Vagina (tissue), 2 donors: ENCODE results near the gene DAPP1.

ENCODE experiments used
- CTCF ChIP-seq, 3 experiments: fragments of 450-650 bp in 2 of 3; fragments of 200-600 bp in 1 of 3; sonication (generic) in 1 of 3; IDR thresholded peaks; one replicate each; pipeline ENCODE4 v1.5.1; 2017 to 2019; ENCODE audit warnings: antibody characterized with exemption in 3 of 3, mild to moderate bottlenecking in 2 of 3, moderate library complexity in 2 of 3
- POLR2A ChIP-seq, 2 donors: fragments of 450-650 bp; IDR thresholded peaks; one replicate each; pipeline ENCODE4 v1.6.1; 2017; ENCODE audit warnings: antibody characterized with exemption in 2 of 2, mild to moderate bottlenecking in 2 of 2, moderate library complexity in 2 of 2
- POLR2AphosphoS5 ChIP-seq, 2 donors: sonication (generic); formaldehyde crosslinking; IDR thresholded peaks; one replicate each; pipeline ENCODE4 v1.9.0; 2017; ENCODE audit warnings: antibody characterized with exemption in 2 of 2, mild to moderate bottlenecking in 2 of 2, low read depth in 1 of 2; ENCODE audit not compliant: insufficient read depth in 1 of 2

GRCh38 chr4:99885687-99886086, 69.1 kb downstream of the DAPP1 start:
- TF ChIP-seq CTCF (IDR thresholded peaks at IDR 0.05) (no peak), POLR2A (IDR thresholded peaks at IDR 0.05) (no peak), POLR2AphosphoS5 (IDR thresholded peaks at IDR 0.05; ENCODE audit: insufficient read depth in 1 of 2, low read depth in 1 of 2) (no peak)
